ENCODE measurements around the gene DDX28.

- TF ChIP-seq EZH2 (IDR thresholded peaks at IDR 0.05; ENCODE audit: insufficient read depth, low read length) (no peak), CTCF (IDR thresholded peaks at IDR 0.05; ENCODE audit: insufficient read depth, low read depth, low read length) (no peak)
These were observed 30.3 kb downstream of the DDX28 start for GRCh38 chr16:67992661-67993206.
